ENCODE data around the gene XCL1.

DNA sequence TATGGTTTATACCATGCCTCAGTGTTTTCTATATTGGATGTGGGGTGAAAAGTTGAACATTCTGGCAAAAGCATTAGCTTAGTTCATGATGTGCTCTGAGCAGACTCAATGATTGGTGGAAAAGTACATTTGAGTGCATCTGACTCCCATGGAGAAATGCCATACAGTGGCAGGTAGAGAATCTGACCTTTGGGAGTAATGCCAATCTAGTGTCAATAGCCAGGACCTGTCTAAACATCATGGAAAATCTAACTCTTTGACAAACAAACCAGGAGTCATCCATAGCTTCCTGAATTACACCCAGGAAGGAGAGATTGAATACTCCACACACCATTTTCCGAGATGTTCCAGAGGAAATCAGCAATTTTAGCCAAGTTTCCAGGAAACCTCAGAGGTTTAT, 51.0 kb downstream of the XCL1 start:
- TF ChIP-seq, protein P1, sequence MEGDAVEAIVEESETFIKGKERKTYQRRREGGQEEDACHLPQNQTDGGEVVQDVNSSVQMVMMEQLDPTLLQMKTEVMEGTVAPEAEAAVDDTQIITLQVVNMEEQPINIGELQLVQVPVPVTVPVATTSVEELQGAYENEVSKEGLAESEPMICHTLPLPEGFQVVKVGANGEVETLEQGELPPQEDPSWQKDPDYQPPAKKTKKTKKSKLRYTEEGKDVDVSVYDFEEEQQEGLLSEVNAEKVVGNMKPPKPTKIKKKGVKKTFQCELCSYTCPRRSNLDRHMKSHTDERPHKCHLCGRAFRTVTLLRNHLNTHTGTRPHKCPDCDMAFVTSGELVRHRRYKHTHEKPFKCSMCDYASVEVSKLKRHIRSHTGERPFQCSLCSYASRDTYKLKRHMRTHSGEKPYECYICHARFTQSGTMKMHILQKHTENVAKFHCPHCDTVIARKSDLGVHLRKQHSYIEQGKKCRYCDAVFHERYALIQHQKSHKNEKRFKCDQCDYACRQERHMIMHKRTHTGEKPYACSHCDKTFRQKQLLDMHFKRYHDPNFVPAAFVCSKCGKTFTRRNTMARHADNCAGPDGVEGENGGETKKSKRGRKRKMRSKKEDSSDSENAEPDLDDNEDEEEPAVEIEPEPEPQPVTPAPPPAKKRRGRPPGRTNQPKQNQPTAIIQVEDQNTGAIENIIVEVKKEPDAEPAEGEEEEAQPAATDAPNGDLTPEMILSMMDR (IDR thresholded peaks at IDR 0.05; ENCODE audit: low read length), result no peak
- no peak for TF ChIP-seq EZH2 (optimal IDR thresholded peaks at IDR 0.05; ENCODE audit: low read depth, low read length)

Data from MM.1S (cell line).